ENCODE data around the gene TMEM50A. TPM values are rescaled to one million over a fixed set of nuclear protein-coding genes. Genes with fewer than 3 reads are reported as not detected.

Gene TMEM50A
- total RNA-seq, 1 donor from 2014 or later = 63.5 TPM

- Mint-ChIP-seq H3K4me3 (no peak overlapping the region), H3K36me3 (ENCODE audit: low read depth) (peaks cover 59% of the 10 kb centered on the region), H3K9me3 (no peaks in the 10 kb centered on the region), H3K27ac (no peak overlapping the region), H3K4me1 (peaks cover 2% of the 10 kb centered on the region), H3K27me3 (no peaks in the 10 kb centered on the region)
- TF ChIP-seq, protein P1, sequence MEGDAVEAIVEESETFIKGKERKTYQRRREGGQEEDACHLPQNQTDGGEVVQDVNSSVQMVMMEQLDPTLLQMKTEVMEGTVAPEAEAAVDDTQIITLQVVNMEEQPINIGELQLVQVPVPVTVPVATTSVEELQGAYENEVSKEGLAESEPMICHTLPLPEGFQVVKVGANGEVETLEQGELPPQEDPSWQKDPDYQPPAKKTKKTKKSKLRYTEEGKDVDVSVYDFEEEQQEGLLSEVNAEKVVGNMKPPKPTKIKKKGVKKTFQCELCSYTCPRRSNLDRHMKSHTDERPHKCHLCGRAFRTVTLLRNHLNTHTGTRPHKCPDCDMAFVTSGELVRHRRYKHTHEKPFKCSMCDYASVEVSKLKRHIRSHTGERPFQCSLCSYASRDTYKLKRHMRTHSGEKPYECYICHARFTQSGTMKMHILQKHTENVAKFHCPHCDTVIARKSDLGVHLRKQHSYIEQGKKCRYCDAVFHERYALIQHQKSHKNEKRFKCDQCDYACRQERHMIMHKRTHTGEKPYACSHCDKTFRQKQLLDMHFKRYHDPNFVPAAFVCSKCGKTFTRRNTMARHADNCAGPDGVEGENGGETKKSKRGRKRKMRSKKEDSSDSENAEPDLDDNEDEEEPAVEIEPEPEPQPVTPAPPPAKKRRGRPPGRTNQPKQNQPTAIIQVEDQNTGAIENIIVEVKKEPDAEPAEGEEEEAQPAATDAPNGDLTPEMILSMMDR (IDR thresholded peaks at IDR 0.05) = no peak
- CTCF ChIA-PET = no interaction called here
- no peak for ATAC-seq (ENCODE audit: low read depth)
- DNase-seq = no peak
- intact Hi-C loops (cut with micrococcal nuclease) = no loop called here
- POLR2A ChIA-PET = interaction anchor here (1.1 kb wide), 1 partner anchor 472 kb away, joined by 4 read pairs; the partner anchor contains the start of gene MTFR1L
These were observed 9.4 kb downstream of the TMEM50A start for GRCh38 chr1:25347556-25347955.

DNA sequence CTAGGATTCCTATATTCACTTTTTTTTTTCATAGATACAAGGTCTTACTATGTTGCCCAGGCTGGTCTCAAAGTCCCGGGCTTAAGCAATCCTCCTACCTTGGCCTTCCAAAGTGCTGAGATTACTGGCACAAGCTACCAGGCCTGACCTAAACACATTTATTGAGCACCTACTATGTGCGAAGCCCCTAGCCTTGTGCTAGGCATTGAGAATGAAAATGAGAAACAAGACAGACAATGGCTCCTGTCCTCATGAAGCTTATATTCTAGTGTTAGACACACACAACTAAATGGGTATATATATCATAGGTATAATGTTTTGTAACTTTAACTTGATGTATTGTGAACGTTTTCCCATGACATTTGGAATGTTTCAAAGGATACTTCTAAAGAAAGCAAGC, 11.5 kb downstream of the TMEM50A start:
- H3K9me3 Mint-ChIP-seq = no peaks in the 10 kb centered on the region
- no peaks in the 10 kb centered on the region for H3K4me1 Mint-ChIP-seq
- ATAC-seq (ENCODE audit: low read depth) (no peak), DNase-seq (no peak)
- POLR2A ChIA-PET = interaction anchor here (1.2 kb wide), 1 partner anchor 11 kb away, joined by 3 read pairs; no protein-coding TSS in a partner anchor
- CTCF ChIA-PET = no interaction called here
- intact Hi-C loops (cut with micrococcal nuclease) = no loop called here
- H3K36me3 Mint-ChIP-seq (ENCODE audit: low read depth) = peaks cover 51% of the 10 kb centered on the region
- TF ChIP-seq, protein P1 (IDR thresholded peaks at IDR 0.05) = no peak
- no peak overlapping the region for H3K27ac Mint-ChIP-seq
- H3K27me3 Mint-ChIP-seq = no peaks in the 10 kb centered on the region
- no peak overlapping the region for H3K4me3 Mint-ChIP-seq

- ChIA-PET CTCF (no interaction called here), POLR2A (no interaction called here)
- H3K27me3 Mint-ChIP-seq = no peaks in the 10 kb centered on the region
- intact Hi-C loops (cut with micrococcal nuclease) = no loop called here
- DNase-seq = no peak
- ATAC-seq (ENCODE audit: low read depth) = no peak
- H3K4me3 Mint-ChIP-seq = no peak overlapping the region
- H3K9me3 Mint-ChIP-seq = no peaks in the 10 kb centered on the region
- H3K36me3 Mint-ChIP-seq (ENCODE audit: low read depth) = peaks cover 62% of the 10 kb centered on the region
- no peak overlapping the region for H3K27ac Mint-ChIP-seq
- H3K4me1 Mint-ChIP-seq = no peaks in the 10 kb centered on the region
- TF ChIP-seq, protein P1 (IDR thresholded peaks at IDR 0.05) = no peak
These were observed 17.8 kb downstream of the TMEM50A start for GRCh38 chr1:25355841-25356395.

- Mint-ChIP-seq H3K9me3 (no peaks in the 10 kb centered on the region), H3K4me1 (no peaks in the 10 kb centered on the region), H3K36me3 (ENCODE audit: low read depth) (peaks cover 67% of the 10 kb centered on the region), H3K27ac (no peak overlapping the region), H3K4me3 (no peak overlapping the region), H3K27me3 (no peaks in the 10 kb centered on the region)
- ChIA-PET CTCF (no interaction called here), POLR2A (no interaction called here)
- intact Hi-C loops (cut with micrococcal nuclease) = no loop called here
- ATAC-seq (ENCODE audit: low read depth) = no peak
- DNase-seq = no peak
- TF ChIP-seq, protein P1 (IDR thresholded peaks at IDR 0.05) = no peak
These were observed 18.3 kb downstream of the TMEM50A start for GRCh38 chr1:25356441-25356840.

- POLR2A ChIA-PET = no interaction called here
- no peak overlapping the region for H3K4me3 Mint-ChIP-seq
- no peaks in the 10 kb centered on the region for H3K27me3 Mint-ChIP-seq
- intact Hi-C loops (cut with micrococcal nuclease) = no loop called here
- no peak for DNase-seq
- H3K4me1 Mint-ChIP-seq = no peaks in the 10 kb centered on the region
- H3K36me3 Mint-ChIP-seq (ENCODE audit: low read depth) = peaks cover 67% of the 10 kb centered on the region
- ATAC-seq (ENCODE audit: low read depth) = no peak
- TF ChIP-seq, protein P1 (IDR thresholded peaks at IDR 0.05) = no peak
- CTCF ChIA-PET = no interaction called here
- H3K9me3 Mint-ChIP-seq = no peaks in the 10 kb centered on the region
- no peak overlapping the region for H3K27ac Mint-ChIP-seq
These were observed 18.7 kb downstream of the TMEM50A start for GRCh38 chr1:25356848-25357247.
